Lung (tissue), 12 donors: Measurements from ENCODE around the gene HSD17B12. TPM values are rescaled to one million over a fixed set of nuclear protein-coding genes. Genes with fewer than 3 reads are reported as not detected.

Experiments
- ATAC-seq: fragments of 200-7000 bp; cut with Tn5 transposase; one replicate; pipeline ENCODE4 v1.9.1; 2020; ENCODE audit warnings: moderate number of reproducible peaks; ENCODE audit not compliant: insufficient read depth, low FRiP score
- DNase-seq, 3 donors: peaks; one replicate each; pipeline ENCODE4 v3.0.0-alpha.2; 2013 to 2017
- H3K27ac ChIP-seq, 2 donors: one replicate each; pipeline ENCODE4 v1.5.1; 2013; ENCODE audit warnings: mild to moderate bottlenecking in 2 of 2, moderate library complexity in 2 of 2, control low read depth in 1 of 2, inconsistent platforms in 1 of 2, low read depth in 1 of 2, low read length in 1 of 2
- H3K27me3 ChIP-seq, 3 donors: one replicate each; pipeline ENCODE4 v1.5.1; 2013; ENCODE audit warnings: low read length in 2 of 3; ENCODE audit not compliant: control insufficient read depth in 3 of 3, insufficient read depth in 3 of 3
- H3K36me3 ChIP-seq, 4 donors: one replicate each; pipeline ENCODE4 v1.5.1; 2013; ENCODE audit warnings: low read length in 4 of 4, mild to moderate bottlenecking in 1 of 4, moderate library complexity in 1 of 4; ENCODE audit not compliant: control insufficient read depth in 4 of 4, insufficient read depth in 4 of 4
- H3K4me1 ChIP-seq, 5 donors: one replicate each; pipeline ENCODE4 v1.5.1; 2013; ENCODE audit warnings: low read length in 5 of 5, mild to moderate bottlenecking in 2 of 5, moderate library complexity in 1 of 5; ENCODE audit not compliant: control insufficient read depth in 5 of 5, insufficient read depth in 5 of 5
- H3K4me3 ChIP-seq: one replicate; pipeline ENCODE4 v1.5.1; 2013; ENCODE audit warnings: mild to moderate bottlenecking, control low read depth, moderate library complexity
- H3K9ac ChIP-seq, 2 donors: one replicate each; pipeline ENCODE4 v1.5.1; 2013; ENCODE audit warnings: low read length in 2 of 2, control low read depth in 1 of 2; ENCODE audit not compliant: insufficient read depth in 1 of 2
- H3K9me3 ChIP-seq, 4 donors: one replicate each; pipeline ENCODE4 v1.5.1; 2013; ENCODE audit warnings: low read length in 3 of 4, mild to moderate bottlenecking in 1 of 4, moderate library complexity in 1 of 4; ENCODE audit not compliant: control insufficient read depth in 4 of 4, insufficient read depth in 3 of 4
- CTCF ChIP-seq: IDR thresholded peaks from 2 replicates; pipeline ENCODE4 v1.5.1; 2012; ENCODE audit warnings: mild to moderate bottlenecking; ENCODE audit errors: control extremely low read depth, extremely low read depth
- WGBS, 2 donors: extraction: QIAGEN DNeasy Blood & Tissue Kit; methylation state at CpG; one replicate each; pipeline ENCODE4 v1.1.7; 2013; 5-methylcytosine and 5-hydroxymethylcytosine counted together
- polyA plus RNA-seq, 2 donors: library from polyadenylated mRNA; stranded (reverse); fragments of 200-250 nt; gene quantifications; one replicate each; pipeline ENCODE4 v1.2.1, GENCODE V29; 2013
- total RNA-seq, 2 donors: library from RNA; depleted of rRNA in 1 of 2; stranded (reverse); fragments of >200 nt in 1 of 2; gene quantifications; one replicate each; pipeline ENCODE4 v1.2.1, GENCODE V29; 2014 to 2021
- donor health status: control.
- donor health status: control.
- donor health status: Bipolar disorder and iron deficiency.
- donor health status: healthy.
- donor health status: DM: yes; HTN: yes; CAD: no.

The HSD17B12 gene
- total and polyA plus RNA-seq, 4 donors: 37.3 to 118 (median 87.1) TPM

GRCh38 chr11:43706631-43707030 is 26.1 kb downstream of the HSD17B12 start:
- DNase-seq (no peak), ATAC-seq (no peak)
- Histone ChIP-seq H3K4me3 (no peak overlapping the region), H3K9ac (no peak overlapping the region), H3K27ac (no peak overlapping the region), H3K4me1 (no peaks in the 10 kb centered on the region), H3K27me3 (no peaks in the 10 kb centered on the region), H3K36me3 (peaks cover 0 to 2% (median 0%) of the 10 kb centered on the region in 4 donors), H3K9me3 (no peaks in the 10 kb centered on the region)
- TF ChIP-seq CTCF: no peak
- WGBS, 2 donors: 82 to 84% methylated on average over 1 of the region's 1 CpG

- no peak overlapping the region for H3K9ac ChIP-seq
- ATAC-seq (no peak), DNase-seq (no peak)
- no peak for TF ChIP-seq CTCF
- no peaks in the 10 kb centered on the region for H3K4me1 ChIP-seq
- H3K27me3 ChIP-seq: no peaks in the 10 kb centered on the region
- WGBS, 2 donors: 83 to 87% methylated on average over 4 of the region's 4 CpGs
- H3K27ac ChIP-seq: no peak overlapping the region
- no peaks in the 10 kb centered on the region for H3K9me3 ChIP-seq
- H3K4me3 ChIP-seq: no peak overlapping the region
- peaks cover 0 to 2% (median 0%) of the 10 kb centered on the region in 4 donors for H3K36me3 ChIP-seq
Observed at GRCh38 chr11:43708776-43709175, 28.2 kb downstream of the HSD17B12 start.

- no peak overlapping the region for H3K9ac ChIP-seq
- no peaks in the 10 kb centered on the region for H3K27me3 ChIP-seq
- 96 to 99% methylated on average over 1 of the region's 1 CpG for WGBS, 2 donors
- no peak for ATAC-seq
- H3K4me1 ChIP-seq: no peaks in the 10 kb centered on the region
- no peak for TF ChIP-seq CTCF
- H3K36me3 ChIP-seq: peaks cover 0 to 2% (median 0%) of the 10 kb centered on the region in 4 donors
- no peak overlapping the region for H3K27ac ChIP-seq
- no peaks in the 10 kb centered on the region for H3K9me3 ChIP-seq
- DNase-seq: no peak
- H3K4me3 ChIP-seq: no peak overlapping the region
Observed at GRCh38 chr11:43709689-43710088, 29.2 kb downstream of the HSD17B12 start.

GRCh38 chr11:43712676-43713075 is 32.1 kb downstream of the HSD17B12 start:
- no peak overlapping the region for H3K27ac ChIP-seq
- no peak for ATAC-seq
- DNase-seq: no peak
- no peak overlapping the region for H3K4me3 ChIP-seq
- H3K9me3 ChIP-seq: no peaks in the 10 kb centered on the region
- H3K4me1 ChIP-seq: peaks cover 0 to 5% (median 0%) of the 10 kb centered on the region in 5 donors
- H3K9ac ChIP-seq: no peak overlapping the region
- no peak for TF ChIP-seq CTCF
- H3K36me3 ChIP-seq: peaks cover 0 to 2% (median 0%) of the 10 kb centered on the region in 4 donors
- H3K27me3 ChIP-seq: no peaks in the 10 kb centered on the region
- 87 to 91% methylated on average over 4 of the region's 4 CpGs for WGBS, 2 donors
